ENCODE measurements around the gene KIF26B. TPM values are rescaled to one million over a fixed set of nuclear protein-coding genes. Genes with fewer than 3 reads are reported as not detected.

KIF26B gene
- total RNA-seq, 1 donor from 2014 or later: 5.1 TPM

GRCh38 chr1:245591346-245592188 is 436.8 kb downstream of the KIF26B start:
- Mint-ChIP-seq H3K27ac (no peak overlapping the region), H3K9me3 (ENCODE audit: low read depth) (peaks cover 8% of the 10 kb centered on the region), H3K36me3 (ENCODE audit: insufficient read depth) (no peaks in the 10 kb centered on the region), H3K4me1 (ENCODE audit: low read depth) (peaks cover 7% of the 10 kb centered on the region), H3K4me3 (ENCODE audit: low read depth) (no peak overlapping the region), H3K27me3 (peaks cover 4% of the 10 kb centered on the region)
- no peak for TF ChIP-seq CTCF (IDR thresholded peaks at IDR 0.05; ENCODE audit: unreplicated experiment)
- DNase-seq (ENCODE audit: low spot score, unreplicated experiment): no peak

- Mint-ChIP-seq H3K4me3 (ENCODE audit: low read depth) (no peak overlapping the region), H3K27me3 (peaks cover 4% of the 10 kb centered on the region), H3K36me3 (ENCODE audit: insufficient read depth) (no peaks in the 10 kb centered on the region), H3K9me3 (ENCODE audit: low read depth) (peaks cover 8% of the 10 kb centered on the region), H3K27ac (no peak overlapping the region), H3K4me1 (ENCODE audit: low read depth) (peaks cover 9% of the 10 kb centered on the region)
- TF ChIP-seq CTCF (IDR thresholded peaks at IDR 0.05; ENCODE audit: unreplicated experiment): no peak
- no peak for DNase-seq (ENCODE audit: low spot score, unreplicated experiment)
Observed at GRCh38 chr1:245592189-245592460, 437.3 kb downstream of the KIF26B start.

DNA sequence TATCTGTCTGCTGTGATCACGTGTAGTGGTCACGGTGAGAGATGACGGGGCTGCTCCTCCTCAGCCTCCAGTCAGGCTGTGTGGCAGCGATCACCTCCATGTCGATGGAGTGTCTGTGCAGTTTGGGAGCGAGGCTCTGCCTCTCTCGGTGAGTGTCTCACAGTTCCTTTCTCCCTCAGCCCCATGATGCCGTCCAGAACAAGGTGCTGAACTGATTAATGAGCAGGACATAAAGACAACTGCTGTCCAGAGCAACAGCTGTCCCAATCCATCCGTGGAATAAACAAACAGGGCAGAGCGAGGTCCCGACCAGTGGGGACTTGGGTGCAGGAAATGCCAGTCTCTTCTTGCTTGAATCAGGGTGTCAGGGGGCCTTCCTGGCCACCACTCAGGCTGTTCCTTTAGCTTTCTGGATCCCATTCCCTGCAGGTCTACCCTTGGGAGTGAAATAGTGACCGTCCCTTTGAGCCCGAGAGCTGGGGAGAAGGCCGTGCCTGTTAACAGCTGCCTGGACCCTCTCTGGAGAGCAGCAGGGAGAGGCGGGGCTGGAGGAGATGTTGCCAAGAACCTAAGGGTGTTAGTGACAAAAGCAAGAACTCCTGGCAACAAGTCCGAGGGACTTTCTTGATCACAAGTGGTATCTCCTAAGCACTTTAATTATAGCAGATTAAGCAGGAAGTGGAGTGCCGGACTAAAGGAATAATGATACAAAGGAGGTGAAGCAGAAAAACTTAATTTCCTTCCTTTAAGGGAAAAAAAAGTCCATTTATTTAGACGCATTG is 443.9 kb downstream of the KIF26B start:
- Mint-ChIP-seq H3K4me3 (ENCODE audit: low read depth) (no peak overlapping the region), H3K4me1 (ENCODE audit: low read depth) (peaks cover 1% of the 10 kb centered on the region), H3K27ac (no peak overlapping the region), H3K27me3 (no peaks in the 10 kb centered on the region), H3K36me3 (ENCODE audit: insufficient read depth) (no peaks in the 10 kb centered on the region), H3K9me3 (ENCODE audit: low read depth) (peaks cover 7% of the 10 kb centered on the region)
- no peak for TF ChIP-seq CTCF (IDR thresholded peaks at IDR 0.05; ENCODE audit: unreplicated experiment)
- DNase-seq (ENCODE audit: low spot score, unreplicated experiment): no peak

DNA sequence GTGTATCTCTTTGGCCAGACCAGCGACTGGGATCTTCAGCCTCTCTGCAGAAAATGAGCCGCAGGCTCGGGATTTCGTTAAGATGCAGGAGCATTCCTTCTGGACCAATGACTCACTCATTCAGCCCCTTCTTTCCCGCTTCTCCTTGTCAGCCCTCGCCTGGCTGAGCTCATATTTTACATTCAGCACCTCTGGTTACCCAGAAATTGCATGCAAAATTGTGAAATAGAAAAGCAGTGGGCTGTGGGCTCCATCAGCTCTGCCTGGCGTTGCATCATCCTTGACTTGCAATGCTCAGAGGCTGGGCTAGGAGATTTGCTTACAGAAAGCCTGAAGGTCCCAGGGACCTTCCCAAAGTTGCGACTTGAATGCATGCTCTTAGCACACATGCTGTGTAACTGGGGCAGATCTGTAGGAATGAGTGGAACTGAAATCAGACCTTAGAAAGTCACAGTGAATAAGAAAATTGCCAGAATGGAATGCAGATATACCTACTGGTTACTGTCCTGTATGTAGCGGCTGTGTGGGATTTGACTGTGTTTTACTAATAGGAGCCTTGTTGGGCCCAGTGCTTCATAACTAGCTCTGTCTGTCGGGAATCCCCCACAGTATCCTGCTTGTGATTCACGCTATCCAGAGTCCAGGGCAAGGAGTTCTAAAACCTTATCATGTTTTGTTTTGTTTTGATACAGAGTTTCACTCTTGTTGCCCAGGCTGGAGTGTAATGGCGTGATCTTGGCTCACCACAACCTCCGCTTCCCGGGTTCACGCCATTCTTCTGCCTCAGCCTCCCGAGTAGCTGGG is 444.8 kb downstream of the KIF26B start:
- Mint-ChIP-seq H3K27ac (no peak overlapping the region), H3K4me3 (ENCODE audit: low read depth) (no peak overlapping the region), H3K27me3 (no peaks in the 10 kb centered on the region), H3K4me1 (ENCODE audit: low read depth) (peaks cover 1% of the 10 kb centered on the region), H3K9me3 (ENCODE audit: low read depth) (peaks cover 3% of the 10 kb centered on the region), H3K36me3 (ENCODE audit: insufficient read depth) (no peaks in the 10 kb centered on the region)
- no peak for DNase-seq (ENCODE audit: low spot score, unreplicated experiment)
- no peak for TF ChIP-seq CTCF (IDR thresholded peaks at IDR 0.05; ENCODE audit: unreplicated experiment)

DNA sequence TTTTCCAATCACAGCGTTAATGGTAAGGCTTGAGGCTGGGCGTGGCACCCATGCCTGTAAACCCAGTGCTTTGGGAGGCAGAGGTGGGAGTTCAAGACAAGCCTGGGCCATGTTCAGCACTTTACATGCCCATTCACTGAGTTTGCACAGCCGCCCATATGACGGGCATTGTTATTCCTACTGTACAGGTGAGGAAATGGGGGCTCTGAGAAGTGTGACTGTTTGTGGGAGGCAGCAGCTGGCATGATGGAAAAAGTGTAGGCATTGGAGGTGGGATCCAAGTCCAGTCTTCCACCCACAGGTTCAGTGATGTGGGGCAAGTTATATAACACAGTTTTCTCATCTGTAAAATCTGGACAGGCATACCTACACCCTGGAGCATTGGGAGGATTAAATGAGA is 445.9 kb downstream of the KIF26B start:
- H3K27ac Mint-ChIP-seq: no peak overlapping the region
- H3K27me3 Mint-ChIP-seq: no peaks in the 10 kb centered on the region
- H3K4me3 Mint-ChIP-seq (ENCODE audit: low read depth): no peak overlapping the region
- H3K36me3 Mint-ChIP-seq (ENCODE audit: insufficient read depth): no peaks in the 10 kb centered on the region
- H3K9me3 Mint-ChIP-seq (ENCODE audit: low read depth): no peaks in the 10 kb centered on the region
- no peak for DNase-seq (ENCODE audit: low spot score, unreplicated experiment)
- H3K4me1 Mint-ChIP-seq (ENCODE audit: low read depth): peaks cover 1% of the 10 kb centered on the region
- TF ChIP-seq CTCF (IDR thresholded peaks at IDR 0.05; ENCODE audit: unreplicated experiment): no peak

Measured in progenitor cell of endocrine pancreas (in vitro differentiated cells).